HG03039 (cell line): Measurements from ENCODE around the gene FOSB.
A peak's percentile ranks its signal among the peaks of the same experiment; 100 is the strongest.

Experiments used
- ATAC-seq: cut with Tn5 transposase; IDR thresholded peaks from one replicate; pipeline ENCODE4 v1.9.1; 2021; ENCODE audit warnings: mild to moderate bottlenecking, moderate library complexity; ENCODE audit not compliant: unreplicated experiment

FOSB gene

GRCh38 chr19:45478454-45479238 lies 10.8 kb downstream of the FOSB start:
- peak; percentile 63 for ATAC-seq

- no peak for ATAC-seq
Observed at GRCh38 chr19:45483033-45483432, 15.2 kb downstream of the FOSB start.

GRCh38 chr19:45484273-45484945 lies 16.6 kb downstream of the FOSB start:
- no peak for ATAC-seq

- ATAC-seq, result peak; percentile 85
Observed at GRCh38 chr19:45485305-45486077, 17.7 kb downstream of the FOSB start.

GRCh38 chr19:45488708-45489107 lies 20.9 kb downstream of the FOSB start:
- no peak for ATAC-seq

GRCh38 chr19:45489216-45489855 lies 21.5 kb downstream of the FOSB start:
- ATAC-seq, result no peak

GRCh38 chr19:45492137-45492626 lies 24.4 kb downstream of the FOSB start:
- ATAC-seq, result no peak

GRCh38 chr19:45492627-45493470 lies 25.1 kb downstream of the FOSB start:
- ATAC-seq, result no peak

- no peak for ATAC-seq
Observed at GRCh38 chr19:45494261-45494916, 26.6 kb downstream of the FOSB start.

GRCh38 chr19:45495178-45495577 lies 27.4 kb downstream of the FOSB start:
- ATAC-seq, result no peak

GRCh38 chr19:45496349-45496953 lies 28.7 kb downstream of the FOSB start:
- peak; percentile 13 for ATAC-seq

- ATAC-seq, result no peak
Observed at GRCh38 chr19:45497791-45498190, 30.0 kb downstream of the FOSB start.

GRCh38 chr19:45498411-45499195 lies 30.8 kb downstream of the FOSB start, which contains the start of gene PPM1N:
TSS of gene PPM1N (plus strand) at chr19:45498443. CDS start at chr19:45498473, 30 bp downstream.
- ATAC-seq, result no peak

GRCh38 chr19:45499196-45500180 lies 31.7 kb downstream of the FOSB start:
- no peak for ATAC-seq

GRCh38 chr19:45500918-45501729 lies 33.3 kb downstream of the FOSB start:
- ATAC-seq, result no peak

GRCh38 chr19:45501730-45502014 lies 33.9 kb downstream of the FOSB start:
- no peak for ATAC-seq
